ENCODE data around the gene DCD.

DCD gene

GRCh38 chr12:54606556-54606955, 41.6 kb downstream of the DCD start:
- no peak for DNase-seq (ENCODE audit: low read depth in 2 of 2)

GRCh38 chr12:54605138-54605970, 42.8 kb downstream of the DCD start:
- no peak for DNase-seq (ENCODE audit: low read depth in 2 of 2)

GRCh38 chr12:54604436-54604835, 43.7 kb downstream of the DCD start:
- DNase-seq (ENCODE audit: low read depth in 2 of 2): no peak

- DNase-seq (ENCODE audit: low read depth in 2 of 2): no peak
These were observed 44.3 kb downstream of the DCD start for GRCh38 chr12:54603872-54604271.

GRCh38 chr12:54603173-54603814, 44.9 kb downstream of the DCD start:
- peak; percentile 36 to 43 for DNase-seq (ENCODE audit: low read depth in 2 of 2)

GRCh38 chr12:54602661-54603060, 45.5 kb downstream of the DCD start:
- no peak for DNase-seq (ENCODE audit: low read depth in 2 of 2)

- no peak for DNase-seq (ENCODE audit: low read depth in 2 of 2)
These were observed 46.3 kb downstream of the DCD start for GRCh38 chr12:54601841-54602240.

- no peak for DNase-seq (ENCODE audit: low read depth in 2 of 2)
These were observed 49.2 kb downstream of the DCD start for GRCh38 chr12:54598970-54599369.

GRCh38 chr12:54596526-54596946, 51.6 kb downstream of the DCD start:
- DNase-seq (ENCODE audit: low read depth in 2 of 2): peak; percentile 18 to 50

GRCh38 chr12:54595471-54595870, 52.7 kb downstream of the DCD start:
- DNase-seq (ENCODE audit: low read depth in 2 of 2): no peak
